G401 (cell line): ENCODE results near the gene TM4SF18. TPM values are rescaled to one million over a fixed set of nuclear protein-coding genes. Genes with fewer than 3 reads are reported as not detected.
A peak's percentile ranks its signal among the peaks of the same experiment; 100 is the strongest.

ENCODE experiments used
- DNase-seq: peaks from one replicate; pipeline ENCODE4 v3.0.0-alpha.2; 2015; ENCODE audit warnings: low spot score
- in situ Hi-C: cut with HindIII; loops from 2 replicates; pipeline ENCODE4 v1.10.0; 2016; ENCODE audit warnings: low sequenced_read_pairs, mixed read lengths
- total RNA-seq: library from RNA; depleted of rRNA; stranded (reverse); fragments of >200 nt; shearing (Covaris generic); gene quantifications from 2 replicates; pipeline ENCODE4 v1.2.3, GENCODE V29; 2014

TM4SF18 gene
- total RNA-seq, 1 experiment from 2014 or later = 36.7 TPM

DNA sequence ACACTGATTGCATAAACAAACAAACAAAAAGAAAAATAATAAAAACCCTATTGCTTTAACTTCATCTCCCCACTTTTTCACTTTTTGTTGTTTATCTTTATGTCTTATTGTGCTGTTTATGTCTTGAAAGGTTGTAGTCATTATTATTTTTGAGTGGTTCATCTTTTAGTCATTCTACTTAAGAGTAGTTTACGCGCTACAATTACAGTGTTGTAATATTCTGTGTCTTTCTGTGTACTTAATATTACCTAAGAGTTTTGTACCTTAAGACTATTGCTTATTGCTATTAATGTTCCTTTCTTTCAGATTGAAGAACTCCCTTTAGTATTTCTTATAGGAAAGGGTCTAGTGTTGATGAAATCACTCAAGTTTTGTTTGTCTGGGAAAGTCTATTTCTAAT lies 28.1 kb downstream of the TM4SF18 start:
- no peak for DNase-seq
- in situ Hi-C loops = no loop called here

DNA sequence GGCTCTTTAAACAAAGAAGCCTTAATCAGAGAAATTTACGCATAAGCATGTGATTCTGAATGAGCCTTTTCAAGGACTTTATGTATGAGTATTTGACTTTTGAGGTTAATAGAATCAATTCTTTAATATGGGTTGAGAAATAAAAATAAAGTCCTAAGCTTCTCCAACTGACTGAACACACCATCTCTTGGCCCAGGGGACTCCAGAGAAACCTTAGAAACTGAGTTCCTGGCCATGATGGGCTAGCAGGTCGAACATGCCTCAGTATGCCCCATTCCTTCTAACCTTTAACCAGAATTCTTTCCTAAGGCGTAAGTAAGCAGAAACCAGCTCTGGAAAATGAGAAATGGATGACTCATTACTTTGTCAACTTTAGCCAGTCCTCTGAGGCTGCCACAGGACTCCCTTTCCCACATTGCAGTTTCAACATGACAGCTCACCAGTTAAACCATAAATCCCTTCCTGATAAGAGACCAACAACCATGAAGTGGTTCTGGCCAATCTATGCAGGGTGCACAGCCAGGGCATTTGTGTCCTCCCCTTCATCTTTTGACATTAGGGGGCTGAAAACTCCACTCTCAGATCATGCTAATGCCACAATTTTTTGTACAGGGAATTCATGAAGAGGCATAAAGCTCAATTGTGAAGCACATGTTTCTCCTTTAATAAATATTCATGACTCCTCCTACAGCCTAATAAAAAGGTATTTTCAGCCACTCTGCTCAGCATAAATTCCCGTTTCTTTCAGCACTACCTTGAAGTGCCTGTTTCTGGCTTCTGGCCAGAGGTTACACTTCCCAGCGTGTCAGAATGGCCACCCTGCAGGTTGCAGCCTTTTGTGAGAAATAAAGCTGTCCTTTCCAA lies 33.3 kb downstream of the TM4SF18 start:
- DNase-seq = peak; percentile 64
- in situ Hi-C loops = no loop called here

DNA sequence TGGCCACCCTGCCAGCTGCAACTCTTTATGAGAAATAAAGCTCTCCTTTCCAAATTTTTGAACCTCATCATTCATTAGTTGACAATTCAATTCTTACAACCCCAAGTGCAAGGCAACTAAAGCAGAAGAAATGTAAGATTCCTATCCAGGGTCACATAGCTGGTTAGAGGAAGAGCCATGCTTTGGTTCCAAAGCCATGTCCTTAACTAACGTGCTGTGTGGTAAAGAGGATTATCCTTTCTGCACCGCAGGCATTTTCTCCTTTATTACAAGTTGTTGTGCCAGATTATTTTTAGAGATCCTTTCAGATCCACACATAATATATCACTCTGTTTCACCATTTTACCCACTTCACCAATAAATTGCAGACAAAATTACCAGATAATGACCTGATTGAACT lies 36.5 kb downstream of the TM4SF18 start:
- DNase-seq = no peak
- in situ Hi-C loops = no loop called here

DNA sequence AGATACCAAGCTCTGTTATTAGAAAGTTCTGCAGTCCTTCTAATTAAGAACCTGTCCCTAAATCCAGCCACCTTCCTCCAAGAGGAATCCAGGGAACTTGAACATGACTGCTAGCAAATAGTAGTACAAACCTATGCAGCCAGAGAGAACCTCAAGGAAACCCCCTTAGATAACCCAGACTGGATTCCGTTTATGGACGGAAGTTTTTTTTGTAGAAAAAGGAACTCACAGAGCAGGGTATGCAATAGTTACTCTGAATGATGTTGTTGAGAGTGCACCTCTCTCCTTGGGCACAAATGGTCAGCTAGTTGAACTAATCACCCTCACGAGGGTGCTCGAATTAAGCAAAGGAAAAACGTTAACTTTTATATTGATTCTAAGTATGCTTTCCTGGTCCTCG lies 40.8 kb downstream of the TM4SF18 start:
- in situ Hi-C loops = no loop called here
- DNase-seq = no peak

DNA sequence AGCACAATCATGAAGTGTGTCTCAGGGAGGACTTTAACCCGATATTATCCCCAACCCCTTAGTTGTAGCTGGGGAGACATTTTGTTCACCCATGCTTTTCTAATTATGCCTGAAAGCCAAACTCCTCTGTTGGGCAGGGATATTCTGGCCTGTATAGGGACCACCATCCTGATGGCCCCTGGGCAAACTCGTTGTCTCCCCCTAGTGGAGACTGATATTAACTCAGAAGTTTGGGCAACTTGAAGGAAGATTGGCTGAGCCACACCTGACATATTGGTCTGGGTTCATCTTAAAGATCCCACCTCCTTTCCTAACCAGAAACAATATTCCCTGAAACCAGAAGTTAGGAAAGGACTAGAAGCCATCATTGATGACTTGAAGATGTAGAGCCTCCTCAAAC lies 42.3 kb downstream of the TM4SF18 start:
- DNase-seq = no peak
- in situ Hi-C loops = no loop called here

DNA sequence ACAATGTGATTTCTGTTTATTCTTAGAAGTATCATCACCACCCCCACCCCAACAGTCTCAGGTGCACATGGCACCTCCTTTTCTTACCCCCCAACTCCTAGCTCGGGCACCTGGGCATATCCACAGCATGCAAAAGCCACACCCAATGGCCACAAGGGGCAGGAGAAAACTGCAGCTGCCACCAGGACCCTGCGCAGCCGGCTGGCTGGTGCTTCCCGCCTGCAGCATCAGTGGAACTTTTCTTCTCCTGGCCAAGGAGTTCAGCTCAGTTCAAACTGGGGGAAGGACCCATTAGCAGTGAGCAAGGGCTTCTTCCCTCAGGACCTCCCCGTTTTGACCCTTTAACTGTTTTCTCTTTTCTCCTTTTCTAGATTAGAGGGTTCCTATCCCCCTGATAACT lies 44.8 kb downstream of the TM4SF18 start:
- no peak for DNase-seq
- in situ Hi-C loops = no loop called here

DNA sequence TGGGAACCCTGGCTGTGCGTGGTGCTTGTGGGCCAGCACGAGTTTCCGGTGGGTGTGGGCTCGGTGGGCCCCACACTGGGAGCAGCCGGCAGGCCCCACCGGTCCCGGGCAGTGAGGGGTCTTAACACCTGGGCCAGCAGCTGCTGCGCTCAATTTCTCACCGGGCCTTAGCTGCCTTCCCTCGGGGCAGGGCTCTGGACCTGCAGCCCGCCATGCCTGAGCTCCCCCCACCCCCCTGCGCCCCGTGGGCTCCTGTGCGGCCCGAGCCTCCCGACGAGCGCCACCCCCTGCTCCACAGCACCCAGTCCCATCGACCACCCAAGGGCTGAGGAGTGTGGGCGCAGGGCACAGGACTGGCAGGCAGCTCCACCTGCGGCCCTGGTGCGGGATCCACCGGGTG lies 49.4 kb downstream of the TM4SF18 start:
- no peak for DNase-seq
- in situ Hi-C loops = no loop called here

DNA sequence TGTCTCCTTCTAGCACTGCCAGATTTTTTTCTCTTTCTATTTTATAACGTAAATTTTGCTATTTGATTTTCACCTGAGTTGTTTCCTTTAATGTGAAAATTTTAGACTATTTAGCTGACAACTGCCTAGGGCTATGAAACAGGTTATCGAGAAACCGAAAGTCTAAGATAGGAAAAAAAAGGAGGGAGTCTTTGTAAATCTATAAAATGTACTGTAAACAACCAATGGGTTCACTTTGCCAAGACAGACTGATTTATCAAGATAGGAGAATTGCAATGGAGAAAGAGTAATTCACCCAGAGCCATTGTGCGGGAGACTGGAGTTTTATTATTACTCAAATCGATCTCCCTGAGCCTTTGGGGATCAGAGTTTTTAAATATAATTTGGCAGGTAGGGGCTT lies 50.0 kb downstream of the TM4SF18 start:
- in situ Hi-C loops = no loop called here

DNA sequence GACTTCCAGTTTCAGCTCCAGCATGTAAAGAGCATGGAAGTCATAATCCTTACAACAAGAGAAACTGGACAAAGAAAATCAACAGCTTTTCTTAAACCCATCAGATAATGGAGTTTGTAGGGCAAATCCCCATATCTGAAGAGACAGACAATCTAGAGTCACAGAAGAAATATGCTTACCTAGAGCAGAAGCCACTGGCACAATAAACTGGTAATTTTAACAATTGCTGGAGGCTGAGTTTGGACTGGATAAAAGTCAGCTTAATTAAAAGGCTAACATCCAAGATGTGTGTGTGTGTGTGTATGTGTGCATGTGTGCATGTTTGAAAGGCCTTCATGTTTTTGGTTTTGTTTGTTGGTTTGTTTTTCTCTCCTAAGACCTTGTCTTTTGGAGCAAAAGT lies 50.6 kb downstream of the TM4SF18 start:
- no peak for DNase-seq
- in situ Hi-C loops = no loop called here

More for the DNA sequence above, 50.0 kb downstream of the TM4SF18 start:
- no peak for DNase-seq

DNA sequence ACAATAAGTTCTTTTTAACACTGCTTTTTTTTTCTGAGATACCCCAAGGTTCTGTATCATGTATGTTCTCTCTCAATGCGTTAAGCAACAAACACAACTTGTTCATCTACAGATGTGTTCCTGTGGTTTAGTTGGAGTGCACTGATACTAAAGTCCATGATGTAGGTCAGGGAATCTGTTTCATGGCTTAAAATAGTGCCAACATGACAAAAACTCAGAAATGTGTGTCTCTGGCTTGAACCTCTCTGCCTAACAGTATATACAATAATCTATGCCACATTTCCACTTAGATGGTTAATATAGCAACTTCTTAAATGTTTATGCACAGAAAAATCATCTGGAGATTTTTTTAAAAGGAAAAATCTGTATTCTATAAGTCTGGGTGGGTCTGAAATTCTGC lies 51.1 kb downstream of the TM4SF18 start:
- in situ Hi-C loops = no loop called here
- no peak for DNase-seq

DNA sequence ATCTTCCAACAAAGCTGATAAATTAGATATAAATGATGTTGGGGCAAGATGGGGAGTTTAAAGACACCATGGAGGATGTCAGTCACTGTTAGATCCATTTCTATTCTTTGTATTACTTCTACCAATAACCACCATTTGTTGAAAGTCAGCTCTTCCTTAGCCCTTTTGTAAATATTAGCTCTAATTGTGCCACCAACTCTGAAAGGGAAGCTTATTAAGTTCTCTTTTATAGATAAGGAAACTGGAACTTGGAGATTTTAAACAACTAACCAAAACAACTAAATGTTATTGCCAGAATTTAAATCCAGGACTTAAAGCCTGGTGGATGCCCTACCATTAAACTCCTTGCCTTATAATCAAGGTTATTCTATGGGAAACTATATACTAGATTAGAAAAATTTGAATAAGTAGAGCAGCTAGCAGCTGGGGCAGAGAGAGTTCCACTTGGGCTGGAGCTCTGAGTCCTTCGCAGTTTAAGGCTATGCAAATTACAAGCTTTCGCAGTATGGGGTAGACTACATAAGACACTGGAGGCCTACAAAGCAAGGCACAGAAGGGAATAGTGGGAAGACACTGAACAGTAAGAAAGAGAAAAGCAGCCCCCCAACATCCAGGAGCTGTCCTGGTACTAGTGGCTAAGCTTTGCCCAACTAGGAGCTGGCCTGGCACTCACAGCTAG lies 52.6 kb downstream of the TM4SF18 start:
- DNase-seq = no peak
- in situ Hi-C loops = no loop called here

DNA sequence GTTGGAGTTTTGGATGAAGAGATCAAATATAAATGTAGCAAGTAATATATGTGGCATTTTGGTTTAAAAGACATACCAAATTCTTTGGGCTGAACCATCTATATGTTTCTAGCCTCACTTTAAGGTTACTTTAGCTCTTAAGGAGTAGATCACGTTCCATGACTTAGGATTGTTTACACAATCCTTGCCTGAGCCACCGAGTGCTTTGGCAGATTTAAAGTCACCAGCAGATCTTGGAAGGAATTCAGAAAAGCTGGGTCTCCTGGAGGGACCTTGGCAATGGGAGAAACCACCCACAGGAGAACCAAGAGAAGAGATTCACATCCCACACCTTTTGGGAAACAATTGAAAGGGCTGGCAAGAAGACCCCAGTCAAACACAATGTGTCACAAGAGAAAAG lies 54.5 kb downstream of the TM4SF18 start:
- DNase-seq = no peak
- in situ Hi-C loops = no loop called here

DNA sequence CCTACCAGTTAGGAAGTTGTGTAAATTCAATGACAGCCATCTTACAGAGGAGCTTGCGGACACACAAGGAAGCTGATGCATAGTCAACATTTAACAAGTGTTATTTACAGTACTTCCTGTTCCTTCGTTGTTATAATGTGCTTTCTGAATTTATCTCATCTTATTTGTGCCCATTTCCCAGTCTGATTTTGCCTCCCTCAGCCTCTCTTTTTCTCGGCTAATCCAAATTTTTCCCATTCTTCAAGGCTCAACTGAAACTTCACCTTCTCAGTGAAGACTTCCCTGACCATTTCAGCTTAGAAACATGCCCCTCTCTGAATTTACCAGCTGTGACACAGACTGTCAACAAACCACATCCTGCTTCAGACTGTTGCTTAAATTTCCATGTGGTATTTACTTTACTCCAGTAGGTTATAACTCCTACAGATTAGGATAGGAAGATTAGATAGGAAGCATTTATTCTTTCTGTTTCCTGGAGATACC lies 56.1 kb downstream of the TM4SF18 start:
- no peak for DNase-seq
- in situ Hi-C loops = no loop called here

DNA sequence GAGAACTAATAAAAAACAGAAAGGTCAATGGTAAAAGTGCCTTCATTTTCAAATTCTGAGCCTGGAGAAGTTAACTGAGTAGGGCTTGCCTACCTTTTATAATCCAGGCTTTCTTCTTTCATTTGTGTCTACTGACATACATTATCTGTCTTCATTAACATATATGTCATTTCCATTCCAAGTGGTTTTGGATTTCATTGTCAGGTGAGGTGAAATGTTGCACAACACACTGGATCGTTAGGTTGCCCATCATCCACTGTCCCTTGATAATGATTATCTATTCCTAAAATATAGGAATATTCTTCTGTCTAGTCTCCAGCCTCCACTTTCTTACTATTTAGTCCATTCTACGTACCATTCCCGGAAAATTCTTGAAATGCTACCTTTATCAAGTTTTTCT lies 56.8 kb downstream of the TM4SF18 start:
- in situ Hi-C loops = no loop called here
- DNase-seq = no peak

DNA sequence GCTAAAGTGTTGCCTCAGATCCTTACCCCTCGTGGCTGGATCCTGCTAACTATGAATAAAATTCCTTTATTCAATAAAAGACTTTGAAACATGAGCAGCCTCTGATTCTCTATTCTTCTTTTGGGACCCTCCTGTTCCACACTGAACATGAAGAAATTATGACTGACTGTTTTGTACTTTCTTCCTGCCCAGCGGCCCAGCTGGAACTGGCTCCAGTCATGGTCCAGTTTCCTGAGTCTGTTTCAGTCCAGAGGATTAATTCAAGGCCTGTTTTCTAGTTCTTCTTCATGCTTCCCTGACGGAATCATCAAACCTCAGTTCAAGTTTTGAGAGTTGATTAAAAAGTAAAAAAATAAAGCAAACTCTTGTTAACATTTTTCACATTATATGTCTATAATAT lies 59.2 kb downstream of the TM4SF18 start:
- in situ Hi-C loops = no loop called here
- no peak for DNase-seq

DNA sequence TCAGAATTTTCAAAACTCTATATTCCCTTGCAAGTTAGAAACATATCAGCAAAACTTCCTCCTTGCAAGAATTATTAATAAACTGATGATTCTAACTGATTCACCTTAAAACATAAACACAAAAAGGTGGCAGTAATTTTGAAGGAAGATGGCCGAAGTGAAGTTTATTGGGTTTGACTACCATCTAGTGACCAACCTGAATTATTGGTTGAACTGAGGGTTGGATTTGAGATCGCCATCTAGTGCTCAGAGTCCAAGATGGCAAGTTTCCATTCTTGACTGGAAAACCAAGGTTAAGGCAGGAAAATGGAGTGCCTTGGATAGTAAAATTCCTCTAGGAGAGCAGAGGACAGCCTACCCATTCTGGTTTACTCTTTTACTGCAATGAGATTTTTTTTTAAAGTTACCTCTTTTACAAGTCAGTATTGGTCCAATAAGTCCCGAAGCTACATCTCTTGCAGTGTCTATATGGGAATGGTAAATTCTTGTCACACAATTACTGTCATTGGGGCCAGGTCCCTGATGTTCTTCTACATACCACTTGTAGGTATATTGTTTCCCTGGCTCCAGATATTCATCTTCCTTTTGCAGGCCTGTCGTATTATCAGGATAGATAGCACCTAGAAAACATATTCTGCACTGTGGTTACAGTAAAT lies 60.2 kb downstream of the TM4SF18 start:
- in situ Hi-C loops = no loop called here

DNA sequence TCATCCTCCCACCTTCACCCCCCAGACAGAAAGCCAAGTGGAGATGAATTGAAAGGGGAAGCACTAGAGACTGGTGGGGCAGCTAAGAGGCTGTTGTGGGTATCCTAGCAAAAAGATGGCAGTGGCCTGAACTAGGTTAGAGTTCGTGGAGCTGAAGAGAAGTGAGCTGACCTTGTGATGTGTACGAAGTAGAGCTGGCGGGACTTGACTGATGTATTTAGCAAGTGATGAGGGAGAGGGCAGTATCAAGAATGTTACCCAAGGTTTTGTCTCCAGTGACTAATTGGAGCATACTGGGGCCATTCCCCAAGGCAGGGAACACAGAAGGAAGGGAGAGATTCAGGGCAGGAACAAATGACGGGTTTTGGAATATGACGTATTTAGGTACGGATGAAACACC lies 61.8 kb downstream of the TM4SF18 start:
- in situ Hi-C loops = no loop called here
- no peak for DNase-seq

More for the DNA sequence above, 60.2 kb downstream of the TM4SF18 start:
- peak; percentile 84 for DNase-seq

DNA sequence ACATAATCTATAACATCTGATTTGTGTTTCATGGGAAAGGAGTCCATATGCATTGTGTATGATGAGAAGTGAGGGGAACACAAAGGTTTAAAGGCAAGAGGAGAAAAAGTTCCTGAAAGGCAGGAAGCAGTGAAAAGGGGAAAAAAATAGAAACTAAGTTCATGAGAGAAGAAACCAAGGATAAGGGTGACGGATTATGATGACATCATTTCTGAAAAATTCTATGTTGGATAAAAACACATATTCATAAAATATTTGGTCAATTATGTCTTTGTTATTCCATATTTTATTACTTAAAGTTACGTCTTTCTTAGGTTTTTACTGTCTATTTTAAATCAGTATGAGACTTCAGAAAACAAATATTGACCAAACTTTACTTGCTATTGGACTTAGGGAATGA lies 63.3 kb downstream of the TM4SF18 start:
- in situ Hi-C loops = no loop called here
- DNase-seq = no peak

DNA sequence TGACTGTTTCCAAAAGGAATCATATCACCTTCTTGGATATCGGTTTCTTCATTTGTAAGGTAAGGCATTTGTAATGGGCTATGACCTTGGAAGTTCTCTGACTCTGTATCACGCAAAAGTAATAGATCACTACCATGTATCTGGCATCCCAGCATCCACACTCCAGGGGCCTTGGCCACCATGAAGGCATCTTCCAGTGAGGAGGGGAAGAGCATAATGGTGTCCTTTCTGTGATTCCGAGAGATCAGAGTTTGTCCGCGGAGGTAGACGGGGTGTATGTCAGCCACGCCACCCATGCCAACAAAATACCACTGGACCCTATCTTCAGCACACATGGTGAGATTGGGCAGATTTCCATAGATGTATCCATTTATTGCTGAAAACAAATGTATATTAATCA lies 63.7 kb downstream of the TM4SF18 start:
- in situ Hi-C loops = no loop called here
- no peak for DNase-seq
